ENCODE data around the gene DUSP23.

Gene DUSP23

DNA sequence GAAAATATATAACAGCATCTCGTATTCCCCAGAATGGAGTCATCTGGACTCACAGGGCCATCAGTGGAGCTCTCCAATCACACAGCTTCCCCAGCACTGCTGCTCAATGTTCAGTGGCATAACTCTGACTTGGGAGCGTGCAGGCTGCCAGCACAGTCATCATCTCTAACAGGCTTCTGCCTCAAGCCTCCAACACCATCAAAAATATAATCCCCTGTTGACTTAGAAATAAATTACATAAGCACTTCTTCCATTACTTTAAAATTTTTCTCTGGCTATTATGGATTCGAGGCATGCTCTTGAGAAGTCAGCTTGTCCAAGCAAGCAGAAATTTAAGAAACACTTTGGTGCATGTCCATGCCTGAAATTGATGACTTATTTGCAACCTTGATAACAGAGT, 6.2 kb downstream of the DUSP23 start:
- DNase-seq = no peak

DNA sequence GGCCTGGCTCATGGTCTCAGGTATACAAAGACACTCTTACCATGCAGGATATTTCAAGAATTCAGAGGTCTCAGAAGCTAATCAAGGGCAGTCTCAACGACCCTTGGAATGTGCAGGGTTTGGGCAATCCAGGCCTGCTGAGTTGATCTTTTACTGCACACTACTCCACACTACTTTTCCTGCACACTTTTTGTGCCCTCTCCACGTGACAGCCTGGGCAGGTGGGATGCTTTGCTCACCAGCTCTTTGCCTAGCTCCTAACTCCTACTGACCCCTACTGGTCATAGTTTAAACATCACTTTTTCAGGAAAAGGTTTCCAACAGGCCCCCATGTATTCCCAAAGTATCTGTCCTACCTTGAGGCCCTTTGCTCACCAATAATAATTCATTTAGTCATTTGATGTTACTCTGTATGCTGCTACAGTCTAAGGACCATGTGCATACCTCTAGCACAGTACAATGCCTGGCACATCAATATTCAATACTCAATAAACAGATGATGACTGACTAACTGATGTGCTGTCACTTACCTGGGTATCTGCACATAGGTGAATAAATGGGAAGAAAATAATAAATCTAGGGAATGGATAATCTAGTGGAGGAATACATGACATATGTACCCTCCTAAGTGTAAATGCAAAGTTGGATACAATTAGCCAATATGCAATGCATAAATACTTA, 9.6 kb downstream of the DUSP23 start:
- no peak for DNase-seq

DNA sequence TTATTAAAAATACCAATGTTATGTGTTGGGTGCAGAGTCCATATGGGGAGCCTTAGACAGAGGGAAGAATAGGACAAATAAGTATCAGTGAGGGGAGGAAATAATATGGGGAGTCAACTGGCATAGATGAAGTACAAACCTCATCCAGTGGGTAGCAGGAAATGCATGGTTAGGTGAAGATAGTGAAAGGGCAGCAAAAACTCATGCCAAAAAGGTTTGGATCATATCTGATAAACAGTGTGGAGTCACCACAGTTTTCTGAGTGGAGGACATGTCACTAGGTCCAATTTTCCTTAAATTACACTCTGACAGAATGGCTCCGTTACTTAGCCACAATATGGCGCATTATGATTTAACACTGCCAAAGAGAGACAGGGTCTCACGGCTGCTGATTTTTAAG, 10.3 kb downstream of the DUSP23 start:
- no peak for DNase-seq

DNA sequence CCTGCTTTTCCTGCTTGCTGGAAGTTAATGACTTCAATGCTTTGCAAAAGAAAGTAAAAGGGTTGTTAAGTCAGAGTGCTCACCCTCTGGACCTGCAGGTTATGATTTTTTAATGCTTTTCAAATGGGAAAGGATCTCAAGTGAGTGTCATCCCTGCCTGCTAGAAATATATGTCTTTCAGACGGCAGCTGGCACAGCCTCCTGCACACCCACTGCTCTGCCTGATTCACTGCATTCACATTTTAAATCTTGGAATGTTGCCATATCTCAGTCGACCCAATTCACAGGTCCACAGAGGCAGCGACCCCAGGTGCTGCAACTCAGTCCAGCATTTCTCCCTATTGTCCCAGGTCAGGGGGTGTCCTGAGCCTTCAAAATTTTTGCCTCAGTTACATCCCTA, 10.7 kb downstream of the DUSP23 start:
- no peak for DNase-seq

DNA sequence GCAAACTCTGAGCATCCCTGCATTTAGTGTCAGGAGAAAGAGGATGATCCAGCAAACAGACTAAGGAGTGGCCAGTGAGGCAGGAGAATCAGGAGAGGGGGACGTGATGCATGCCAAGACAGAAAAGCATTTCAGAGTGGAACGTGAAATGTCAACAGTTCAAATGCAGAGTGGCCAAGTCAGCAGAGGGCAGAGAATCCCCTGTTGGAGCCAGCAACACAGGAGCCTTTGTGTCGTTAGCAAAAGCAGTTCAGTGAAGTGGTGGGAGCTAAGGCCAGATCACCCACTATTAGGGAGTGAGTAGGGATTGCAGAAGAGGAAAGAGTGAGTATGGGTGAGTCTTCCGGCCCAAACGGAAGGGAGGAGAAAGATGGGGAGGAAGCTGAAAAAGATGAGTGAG, 14.8 kb downstream of the DUSP23 start:
- DNase-seq = no peak

DNA sequence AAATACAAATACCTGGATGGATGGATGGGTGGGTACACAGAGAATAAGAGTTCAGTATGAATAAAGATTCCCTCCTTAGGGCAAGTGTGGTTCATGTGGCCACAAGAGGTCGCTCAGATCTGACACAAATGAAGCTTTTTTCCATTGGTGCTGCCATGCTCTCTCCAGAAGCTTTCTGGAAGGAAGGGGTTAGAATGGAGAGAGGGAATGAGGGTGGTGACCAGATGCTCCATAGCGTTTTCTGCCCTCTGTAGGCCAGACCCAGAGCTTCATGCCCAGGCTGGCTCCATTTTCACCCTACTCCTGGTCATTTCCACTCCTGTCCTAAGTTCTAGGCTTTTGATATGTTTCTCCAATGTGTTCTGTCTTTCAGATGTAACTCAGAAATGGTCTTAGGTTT, 18.1 kb downstream of the DUSP23 start:
- peak; percentile 86 for DNase-seq

DNA sequence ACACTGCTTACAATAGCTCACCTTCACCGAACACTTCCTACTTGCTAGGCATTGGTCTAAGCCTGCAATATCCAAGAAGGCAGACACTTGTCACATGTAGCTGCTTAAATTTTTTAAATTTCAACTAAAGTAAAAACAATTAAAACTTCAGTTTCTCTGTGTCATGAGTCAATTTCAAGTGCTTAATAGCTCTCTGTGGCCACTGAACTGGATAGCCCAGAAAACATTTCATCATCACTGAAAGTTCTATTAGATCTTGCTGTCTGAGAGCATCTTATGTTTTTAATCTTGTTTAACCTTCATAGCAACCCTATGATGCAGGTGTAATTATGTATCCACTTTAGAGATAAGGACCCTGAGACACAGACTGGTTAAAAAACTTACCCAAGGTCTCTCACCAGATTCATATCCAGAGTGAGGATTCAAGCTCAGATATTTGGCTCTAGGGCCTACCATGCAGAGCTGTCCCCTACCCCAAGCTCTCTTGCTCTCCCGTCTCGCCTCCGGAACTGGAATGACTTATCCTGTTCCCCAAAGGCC, 18.8 kb downstream of the DUSP23 start:
- DNase-seq = no peak

DNA sequence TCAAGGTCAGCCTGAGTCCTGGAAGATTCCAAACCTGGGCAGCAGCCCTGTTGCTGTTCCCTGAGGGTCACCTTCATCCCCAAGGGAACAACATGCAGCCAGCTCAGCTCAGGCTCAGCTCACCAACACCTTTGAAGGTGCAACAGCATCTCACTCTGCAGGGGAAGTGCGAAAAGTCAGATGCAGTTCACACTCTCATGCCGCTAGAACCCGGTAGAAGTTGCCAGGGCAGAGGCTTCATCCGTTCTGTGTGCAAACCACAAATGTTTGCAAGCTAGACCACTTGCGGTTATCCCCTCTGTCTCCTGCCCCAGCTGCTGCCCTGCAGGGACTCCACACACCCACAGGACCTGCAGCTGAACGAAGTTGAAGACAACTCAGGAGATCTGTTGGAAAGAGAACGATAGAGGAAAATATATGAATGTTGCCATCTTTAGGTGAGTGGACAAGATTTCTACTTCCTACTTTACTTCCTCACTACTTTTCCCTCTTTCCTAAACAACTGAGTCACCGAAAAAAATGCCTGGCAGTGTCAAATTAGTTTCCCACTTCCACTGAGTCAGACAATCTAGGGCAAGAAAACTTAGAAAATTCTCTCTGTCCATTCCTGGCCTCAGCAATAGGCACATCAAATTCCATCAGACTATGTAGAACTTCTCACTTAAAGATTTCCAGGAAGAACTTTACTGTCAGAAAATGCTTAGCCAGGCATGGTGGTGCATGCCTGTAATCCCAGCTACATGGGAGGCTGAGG, 19.6 kb downstream of the DUSP23 start:
- DNase-seq = no peak

DNA sequence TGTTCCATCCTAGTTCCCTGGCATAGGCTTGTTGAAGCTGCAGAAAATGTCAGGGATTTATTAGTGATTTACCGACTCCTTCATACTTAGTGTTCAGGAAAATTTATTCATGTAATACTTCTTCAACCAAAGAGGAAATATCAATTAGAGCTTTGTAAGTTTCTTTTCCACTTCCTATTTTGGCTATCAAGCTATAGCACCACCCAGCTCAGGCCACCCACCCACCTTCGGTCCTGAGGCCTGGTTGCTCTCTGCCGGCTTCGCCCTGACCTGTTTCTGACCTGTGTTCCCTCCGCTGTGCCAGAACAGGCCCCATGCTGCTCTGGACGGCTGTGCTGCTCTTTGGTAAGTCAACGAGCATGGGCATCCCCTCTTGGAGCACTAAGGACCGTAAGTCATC, 21.3 kb downstream of the DUSP23 start, which contains the start of gene FCRL6:
TSS of gene FCRL6 (plus strand) at position 250 of the 400 bp plus-strand sequence. CDS start at position 315, 65 bp downstream.
- DNase-seq = no peak

DNA sequence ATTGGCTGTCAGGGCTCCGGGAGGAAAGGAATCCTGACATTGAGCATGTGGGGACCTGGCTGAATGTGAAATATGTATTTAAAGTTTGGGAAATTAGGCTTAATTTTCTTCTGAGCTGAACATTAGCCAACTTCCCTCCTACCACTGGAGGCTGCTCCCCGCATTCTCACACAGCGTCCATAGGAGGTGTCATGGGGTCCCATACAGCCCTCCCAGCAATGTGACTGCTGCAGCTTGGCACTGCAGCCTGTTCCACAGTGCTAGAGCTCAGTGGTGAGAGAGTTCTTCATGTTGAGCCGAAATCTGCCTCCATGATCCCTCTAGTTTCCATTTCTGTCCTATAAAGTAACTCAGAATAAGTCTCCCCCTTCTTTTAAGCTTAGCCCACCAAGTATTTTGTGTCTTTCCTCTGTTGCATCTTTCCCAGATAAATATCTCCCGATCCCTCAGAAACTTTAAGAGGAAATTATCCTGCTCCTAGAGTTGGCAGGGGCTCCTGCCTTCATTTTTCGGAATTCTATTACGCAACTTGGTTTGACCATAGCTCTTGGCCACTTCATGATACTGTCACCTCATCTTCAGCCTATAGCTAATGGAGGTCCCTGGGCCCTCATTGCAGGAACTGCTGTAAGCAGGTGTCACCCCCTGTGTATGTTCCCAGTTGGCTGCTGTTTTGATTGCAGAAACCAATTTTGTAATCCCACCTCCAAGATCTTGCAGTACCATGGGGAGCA, 23.4 kb downstream of the DUSP23 start:
- no peak for DNase-seq

DNA sequence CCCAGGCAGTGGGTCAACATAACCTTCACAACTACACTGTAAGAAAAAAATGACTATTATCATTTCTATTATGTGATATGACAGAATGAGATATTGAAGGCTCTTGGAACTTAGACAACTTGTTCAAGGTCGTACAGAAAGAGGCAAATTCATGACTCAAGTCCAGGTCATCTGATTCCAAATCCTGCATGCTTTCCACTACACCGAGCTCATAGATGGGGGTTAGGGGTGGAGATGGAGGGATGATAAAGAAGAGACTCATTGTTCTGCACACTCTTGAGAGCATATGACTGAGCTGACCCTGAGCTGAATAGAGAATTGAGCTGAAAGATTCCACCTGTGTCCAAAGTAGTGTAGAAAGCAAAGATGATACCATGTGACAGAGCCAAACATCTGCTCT, 24.2 kb downstream of the DUSP23 start:
- no peak for DNase-seq

DNA sequence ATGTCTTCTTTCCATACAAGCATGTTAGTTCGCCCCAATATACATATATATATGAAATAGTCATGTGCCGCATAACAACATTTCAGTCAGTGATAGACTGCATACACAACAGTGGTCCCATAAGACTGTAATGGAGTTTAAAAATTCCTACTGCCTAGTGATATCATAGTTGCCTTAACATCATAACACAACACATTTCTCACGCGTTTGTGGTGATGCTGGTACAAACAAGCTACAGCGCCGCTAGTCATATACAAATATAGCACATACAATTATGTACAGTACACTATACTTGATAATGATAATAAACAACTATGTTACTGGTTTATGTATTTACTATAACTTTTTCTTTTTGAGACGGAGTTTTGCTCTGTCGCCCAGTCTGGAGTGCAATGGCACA, 35.2 kb downstream of the DUSP23 start:
- DNase-seq = no peak

DNA sequence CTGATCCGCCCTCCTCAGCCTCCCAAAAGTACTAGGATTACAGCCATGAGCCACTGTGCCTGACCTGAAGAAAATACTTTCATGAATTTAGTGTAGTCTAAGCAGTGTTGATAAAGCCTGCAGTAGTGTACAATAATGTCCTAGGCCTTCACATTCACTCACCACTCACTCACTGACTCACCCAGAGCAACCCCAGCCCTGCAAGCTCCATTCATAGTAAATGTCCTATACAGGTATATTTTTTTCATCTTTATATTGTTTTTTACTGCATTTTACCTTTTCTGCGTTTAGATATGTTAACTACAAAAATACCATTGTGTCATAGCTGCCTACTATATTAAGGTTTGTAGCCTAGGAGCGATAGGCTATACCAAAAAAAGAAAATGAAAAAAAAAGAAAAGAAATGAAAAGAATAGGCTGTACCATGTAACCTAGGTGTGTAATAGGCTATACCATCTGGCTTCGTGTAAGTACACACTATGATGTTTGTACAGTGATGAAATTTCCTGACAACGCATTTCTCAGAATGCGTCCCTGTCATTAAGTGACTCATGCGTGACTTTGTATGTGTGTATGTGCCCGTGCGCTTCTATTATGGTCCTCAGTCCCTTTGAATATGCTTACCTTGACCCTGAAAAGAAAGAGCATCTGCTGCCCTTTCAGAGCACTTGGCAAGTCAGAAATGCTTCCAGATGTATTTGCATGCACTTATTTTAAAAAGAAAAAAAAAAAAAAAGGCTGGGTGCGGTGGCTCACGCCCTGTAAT, 36.7 kb downstream of the DUSP23 start:
- no peak for DNase-seq

DNA sequence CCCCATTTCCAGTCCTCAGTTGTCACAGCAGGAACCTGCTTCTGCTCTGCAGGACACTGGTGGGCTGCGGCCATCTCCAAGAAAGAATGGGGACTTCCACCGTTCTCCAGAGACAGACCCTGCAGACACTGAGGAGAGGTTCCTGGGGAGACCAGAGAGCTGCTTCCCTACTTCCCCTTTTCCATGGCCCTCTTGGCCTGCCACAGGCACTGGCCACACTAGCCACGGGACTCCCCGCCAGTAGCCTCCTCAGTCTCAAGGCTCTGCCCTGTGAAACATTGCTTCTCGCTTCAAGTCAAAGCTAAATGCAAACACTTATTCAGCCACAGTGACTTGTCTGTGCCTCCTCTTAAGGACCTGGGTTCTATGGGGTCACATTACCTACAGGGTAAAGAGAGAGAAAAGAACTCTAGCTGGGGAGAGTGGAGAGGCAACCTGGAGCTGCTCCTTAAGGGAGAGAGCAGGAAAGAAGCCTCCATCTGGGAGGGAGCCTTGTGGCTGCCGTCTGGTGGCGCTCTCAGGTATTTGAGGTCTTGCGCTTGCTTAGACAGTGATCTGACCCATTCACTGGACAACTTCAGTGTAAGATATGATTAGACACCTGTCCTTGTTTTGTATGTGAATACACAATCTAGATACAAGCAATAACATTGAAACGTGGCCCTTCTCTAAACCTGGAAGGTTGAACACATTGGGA, 40.6 kb downstream of the DUSP23 start:
- no peak for DNase-seq

DNA sequence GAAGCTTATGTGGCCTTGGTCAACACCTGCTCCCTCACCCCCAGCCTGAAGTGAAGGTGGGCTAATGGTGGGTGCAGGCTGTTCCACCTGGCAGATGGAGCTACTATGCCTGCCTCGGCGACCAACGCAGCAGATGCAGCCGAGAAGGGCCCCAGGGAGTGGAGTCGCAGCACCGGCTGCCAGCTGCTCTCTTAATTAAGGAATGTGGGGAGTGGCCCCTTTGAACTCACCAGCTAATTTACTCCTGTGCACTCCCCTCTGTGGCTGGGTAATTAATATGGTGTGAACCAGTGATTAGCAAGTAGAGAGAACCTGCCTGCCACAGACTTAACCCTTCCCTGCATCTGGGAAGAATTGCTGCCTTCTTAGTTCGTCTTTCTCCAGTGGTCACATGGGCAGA, 42.6 kb downstream of the DUSP23 start:
- DNase-seq = peak; percentile 84

DNA sequence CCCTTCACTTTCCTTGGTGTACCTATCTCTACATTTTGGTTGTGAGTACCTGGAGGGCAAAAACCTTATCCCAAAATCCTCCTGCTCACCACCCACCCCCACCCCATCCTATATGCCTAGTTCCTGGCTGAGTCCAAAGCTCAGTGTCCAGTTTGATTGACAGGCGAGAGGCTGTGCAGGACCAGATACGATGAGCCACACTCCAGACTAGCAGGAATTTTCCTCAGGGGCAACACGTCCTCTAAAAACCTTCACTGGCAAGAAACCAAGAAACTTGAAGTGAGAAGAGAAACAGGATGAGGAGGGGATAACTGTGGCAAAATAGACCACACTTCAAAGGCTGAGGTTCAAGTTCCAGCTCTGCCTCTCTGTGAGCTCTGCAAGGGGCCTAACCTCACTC, 44.8 kb downstream of the DUSP23 start:
- no peak for DNase-seq

DNA sequence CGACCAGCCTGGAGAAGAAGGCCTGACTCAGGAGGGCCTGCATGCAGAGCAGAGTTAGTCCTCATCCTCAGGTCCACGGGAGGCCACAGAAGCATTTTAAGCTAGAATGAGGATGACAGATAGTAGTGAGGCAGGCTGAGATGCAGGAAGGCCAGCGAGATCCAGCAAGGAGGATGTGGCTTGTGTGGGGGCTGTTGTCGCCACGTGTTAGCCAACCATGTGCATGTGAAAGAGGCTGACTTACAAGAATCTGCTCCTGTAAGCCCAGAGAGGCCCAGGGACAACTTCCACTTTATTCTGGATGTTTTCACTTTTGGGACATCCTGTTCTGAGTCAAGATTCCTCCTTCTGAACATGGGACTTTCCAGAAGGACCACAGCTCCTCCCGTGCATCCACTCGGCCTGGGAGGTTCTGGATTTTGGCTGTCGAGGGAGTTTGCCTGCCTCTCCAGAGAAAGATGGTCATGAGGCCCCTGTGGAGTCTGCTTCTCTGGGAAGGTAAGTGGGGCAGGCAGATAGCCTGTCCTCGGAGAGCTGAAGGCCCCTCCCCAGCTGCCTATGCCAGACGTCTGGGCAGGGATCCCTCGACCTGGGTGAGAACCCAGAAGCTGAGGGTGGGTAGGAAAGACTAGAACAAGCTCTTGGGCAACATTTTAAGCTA, 45.8 kb downstream of the DUSP23 start, which contains the start of gene SLAMF8:
TSS of gene SLAMF8 (plus strand) at position 433 of the 661 bp plus-strand sequence. CDS start at position 459, 26 bp downstream.
- no peak for DNase-seq

DNA sequence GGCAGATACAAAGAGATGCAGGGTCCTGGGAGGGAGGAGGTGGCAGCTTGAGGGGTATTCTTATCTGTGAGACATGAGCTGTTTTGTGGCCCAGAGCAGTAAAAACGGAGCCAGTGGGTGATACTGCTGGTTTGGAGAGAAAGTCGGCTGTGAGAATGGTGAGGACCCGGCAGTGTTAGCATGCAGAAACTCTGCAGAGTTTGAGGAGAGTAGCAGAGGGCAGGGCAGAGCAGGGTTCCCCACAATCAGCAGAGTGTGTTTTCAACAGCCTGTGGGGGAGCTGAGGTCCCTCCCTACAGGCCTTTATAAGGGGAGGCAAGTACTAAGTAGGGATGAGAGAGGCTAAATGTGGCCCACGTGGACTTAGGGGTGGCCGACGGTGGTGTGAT, 46.3 kb downstream of the DUSP23 start:
- no peak for DNase-seq

DNA sequence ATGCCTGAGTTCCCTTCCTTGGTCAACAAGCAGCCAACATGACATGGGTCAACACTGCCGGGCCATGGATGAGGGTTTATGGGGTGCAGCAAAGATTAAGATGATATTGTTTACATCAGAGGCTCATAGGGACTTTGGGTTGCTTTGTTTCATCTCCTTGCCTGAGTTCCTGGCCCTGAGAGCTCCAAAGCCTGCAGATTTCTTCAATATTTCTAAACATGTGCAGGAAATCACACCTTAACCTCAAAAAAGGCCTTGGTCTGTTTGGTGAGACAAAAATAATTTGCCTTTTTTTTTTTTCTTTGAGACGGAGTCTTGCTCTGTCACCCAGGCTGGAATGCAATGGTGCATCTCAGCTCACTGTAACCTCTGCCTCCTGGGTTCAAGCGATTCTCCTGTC, 46.8 kb downstream of the DUSP23 start:
- no peak for DNase-seq

DNA sequence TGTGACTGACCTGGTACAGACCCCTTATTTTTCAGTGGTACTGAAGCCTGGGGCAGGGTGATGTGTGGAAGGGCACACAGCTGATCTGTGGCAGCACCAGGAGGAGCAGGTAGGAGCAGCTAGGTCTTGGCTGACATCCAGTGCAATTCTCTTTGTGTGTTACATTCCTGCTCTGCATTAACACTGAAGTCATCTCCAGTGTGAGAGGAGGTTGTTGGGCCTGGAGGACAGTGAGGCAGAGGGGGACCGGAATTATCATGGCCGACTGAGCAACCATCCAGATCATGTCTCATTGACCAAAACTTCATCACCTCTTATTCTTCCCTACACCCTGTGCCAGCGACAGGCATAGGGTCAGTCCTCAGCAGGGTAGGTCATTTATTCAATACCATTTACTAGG, 47.4 kb downstream of the DUSP23 start:
- DNase-seq = no peak

DNA sequence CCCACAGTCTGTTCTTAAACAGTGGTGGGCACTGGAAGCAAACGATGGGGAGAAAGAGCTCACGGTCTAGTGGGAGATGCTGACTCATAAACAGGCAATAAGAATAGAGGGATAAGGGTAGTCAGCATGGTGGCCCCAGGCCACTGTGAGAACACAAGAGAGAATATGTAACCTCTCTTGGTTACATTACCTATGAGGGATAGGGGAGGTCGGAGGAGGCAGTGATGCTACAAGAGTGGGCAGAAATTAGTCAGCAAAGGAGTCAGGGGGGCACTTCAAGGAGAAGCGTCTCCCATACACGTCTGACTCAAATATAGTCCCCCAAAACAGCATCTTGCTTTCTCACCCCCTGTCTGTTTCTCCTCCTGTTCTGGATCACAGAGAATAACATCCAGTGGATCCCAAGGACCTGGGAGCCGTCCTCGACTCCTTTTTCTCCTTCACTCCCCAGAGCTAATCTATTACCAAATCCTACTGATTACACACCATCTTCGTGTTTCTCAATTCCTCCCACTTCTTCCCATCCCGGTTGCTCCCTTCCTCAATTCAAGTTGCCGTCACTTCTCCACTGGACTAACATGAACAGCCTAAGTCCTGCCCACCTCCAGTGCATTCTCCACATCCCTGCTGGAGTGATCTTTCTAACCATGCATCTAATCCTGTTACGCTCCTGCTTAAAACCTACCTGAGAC, 48.0 kb downstream of the DUSP23 start:
- DNase-seq = no peak
